Neural cell (in vitro differentiated cells): ENCODE results near the gene PARL. TPM values are rescaled to one million over a fixed set of nuclear protein-coding genes. Genes with fewer than 3 reads are reported as not detected.

Experiments used
- H2AFZ ChIP-seq: fragments of 200-600, 300-800 bp; sonication (generic), shearing (Covaris generic); 2 replicates; pipeline ENCODE4 v1.6.0; 2014; ENCODE audit warnings: low read depth, mild to moderate bottlenecking, antibody characterized with exemption, low read length, moderate library complexity
- H3F3A ChIP-seq: fragments of 200-600 bp; shearing (Covaris generic); 2 replicates; pipeline ENCODE4 v1.6.1; 2016; ENCODE audit warnings: mild to moderate bottlenecking, moderate library complexity, mixed read lengths, antibody characterized with exemption, low read length; ENCODE audit not compliant: insufficient read depth, poor library complexity, severe bottlenecking
- H3K27ac ChIP-seq: fragments of 200-600, 300-800 bp; sonication (generic), shearing (Covaris generic); 2 replicates; pipeline ENCODE4 v1.5.1; 2014; ENCODE audit warnings: mild to moderate bottlenecking, low read length, moderate library complexity
- H3K27me3 ChIP-seq: fragments of 300-800, 200-600 bp; sonication (generic), shearing (Covaris generic); 2 replicates; pipeline ENCODE4 v1.6.0; 2014; ENCODE audit warnings: mild to moderate bottlenecking, low read depth, low read length, moderate library complexity; ENCODE audit not compliant: insufficient read depth
- H3K36me3 ChIP-seq: fragments of 300-800, 200-600 bp; sonication (generic), shearing (Covaris generic); 2 replicates; pipeline ENCODE4 v1.5.1; 2014; ENCODE audit warnings: mild to moderate bottlenecking, antibody characterized with exemption, low read length, moderate library complexity; ENCODE audit not compliant: insufficient read depth
- H3K4me2 ChIP-seq: fragments of 300-800, 200-600 bp; sonication (generic), shearing (Covaris generic); 2 replicates; pipeline ENCODE4 v1.6.0; 2014; ENCODE audit warnings: mild to moderate bottlenecking, low read length
- H3K4me3 ChIP-seq: fragments of 300-800, 200-600 bp; sonication (generic), shearing (Covaris generic); 2 replicates; pipeline ENCODE4 v1.5.1; 2014; ENCODE audit warnings: mild to moderate bottlenecking, low read length, moderate library complexity
- H3K79me2 ChIP-seq: fragments of 200-600 bp; shearing (Covaris generic); replicated peaks from 2 replicates; pipeline ENCODE4 v1.6.0; 2014; ENCODE audit warnings: mild to moderate bottlenecking, low read length, moderate library complexity; ENCODE audit not compliant: insufficient read depth
- H3K9ac ChIP-seq: fragments of 300-800, 200-600 bp; sonication (generic), shearing (Covaris generic); 2 replicates; pipeline ENCODE4 v1.6.1; 2016; ENCODE audit warnings: mild to moderate bottlenecking, low read length, mixed read lengths
- H3K9me2 ChIP-seq: fragments of 200-600 bp; shearing (Covaris generic); 2 replicates; pipeline ENCODE4 v1.6.1; 2016; ENCODE audit warnings: mild to moderate bottlenecking, low read length, mixed read lengths; ENCODE audit not compliant: insufficient read depth
- H3K9me3 ChIP-seq: fragments of 200-600, 300-800 bp; sonication (generic), shearing (Covaris generic); 2 replicates; pipeline ENCODE4 v1.6.1; 2016; ENCODE audit warnings: mild to moderate bottlenecking, mixed run types, low read length, moderate library complexity, mixed read lengths
- H4K20me1 ChIP-seq: fragments of 200-600 bp; shearing (Covaris generic); 2 replicates; pipeline ENCODE4 v1.6.1; 2016; ENCODE audit warnings: mild to moderate bottlenecking, mixed run types; ENCODE audit not compliant: insufficient read depth
- EP300 ChIP-seq: fragments of 450-650 bp; conservative IDR thresholded peaks from 2 replicates; pipeline ENCODE4 v1.6.1; 2014; ENCODE audit warnings: antibody characterized with exemption, mild to moderate bottlenecking, moderate library complexity; ENCODE audit not compliant: poor library complexity, severe bottlenecking
- EZH2 ChIP-seq: fragments of 200-600, 300-800 bp; shearing (Covaris generic), sonication (generic); IDR thresholded peaks from 2 replicates; pipeline ENCODE4 v1.6.1; 2014; ENCODE audit warnings: antibody characterized with exemption, low read length, borderline replicate concordance, mild to moderate bottlenecking; ENCODE audit not compliant: insufficient read depth, poor library complexity, severe bottlenecking
- RAD21 ChIP-seq: fragments of 450-650 bp; conservative IDR thresholded peaks from 2 replicates; pipeline ENCODE4 v1.6.1; 2014; ENCODE audit warnings: antibody characterized with exemption, mild to moderate bottlenecking, moderate library complexity
- polyA plus RNA-seq: library from polyadenylated mRNA; depleted of rRNA; stranded (reverse); fragments of >200 nt; gene quantifications from 2 replicates; pipeline ENCODE4 v1.2.3, GENCODE V29; 2014
- TF ChIP-seq, protein P1 (sequence below): IDR thresholded peaks from 2 replicates; pipeline ENCODE4 v1.6.1; 2012; ENCODE audit warnings: borderline replicate concordance
- TF ChIP-seq, protein P2 (sequence below): fragments of 450-650 bp; IDR thresholded peaks from 2 replicates; pipeline ENCODE4 v1.5.1; 2014; ENCODE audit warnings: antibody characterized with exemption, mild to moderate bottlenecking, moderate library complexity; ENCODE audit not compliant: poor library complexity, severe bottlenecking

PARL gene
- polyA plus RNA-seq, 1 donor from 2014 or later = 59.2 TPM

DNA sequence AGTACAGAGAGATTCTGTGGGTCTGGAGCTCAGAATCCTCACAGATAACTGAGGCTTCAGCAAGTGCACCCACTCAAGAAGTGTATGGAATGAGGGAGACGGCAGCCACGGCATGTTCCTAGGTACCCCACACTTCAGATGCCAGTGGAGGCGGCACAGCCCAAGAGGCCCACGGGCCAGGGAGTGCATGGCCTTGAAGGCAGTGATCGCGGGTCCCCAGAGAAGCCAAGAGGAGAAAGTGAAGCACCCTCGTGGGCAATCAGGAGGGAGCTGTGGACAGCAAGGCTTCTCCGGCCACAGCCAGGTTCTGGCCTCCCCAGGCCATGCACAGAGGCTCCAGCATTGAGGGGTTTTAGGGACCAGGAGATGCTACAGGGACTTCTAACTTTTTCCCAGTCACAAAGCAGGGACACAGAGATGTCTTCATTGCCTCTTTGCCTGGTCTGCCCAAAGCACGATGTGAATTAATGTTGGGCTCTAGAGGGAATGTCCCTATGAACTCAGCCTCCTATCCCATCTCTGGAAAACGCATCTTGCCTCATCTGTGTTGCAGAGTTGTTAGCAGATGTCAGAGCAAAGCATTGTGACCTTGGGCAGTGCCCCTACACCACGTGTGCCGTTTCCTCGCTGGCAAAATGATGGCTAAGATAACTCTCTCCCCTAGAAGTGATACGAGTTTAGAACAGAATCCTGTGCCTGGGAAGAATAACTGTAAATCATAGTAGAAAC is 56.7 kb downstream of the PARL start:
- Histone ChIP-seq H3K36me3 (no peaks in the 10 kb centered on the region), H2AFZ (no peak overlapping the region), H3K4me3 (no peak overlapping the region), H3K27me3 (peaks cover 16% of the 10 kb centered on the region), H3K9ac (no peak overlapping the region), H3F3A (no peaks in the 10 kb centered on the region), H3K4me2 (no peak overlapping the region), H3K9me2 (no peaks in the 10 kb centered on the region), H3K79me2 (no peaks in the 10 kb centered on the region), H3K27ac (no peak overlapping the region), H3K9me3 (no peaks in the 10 kb centered on the region), H4K20me1 (no peaks in the 10 kb centered on the region)
- TF ChIP-seq, protein P1, sequence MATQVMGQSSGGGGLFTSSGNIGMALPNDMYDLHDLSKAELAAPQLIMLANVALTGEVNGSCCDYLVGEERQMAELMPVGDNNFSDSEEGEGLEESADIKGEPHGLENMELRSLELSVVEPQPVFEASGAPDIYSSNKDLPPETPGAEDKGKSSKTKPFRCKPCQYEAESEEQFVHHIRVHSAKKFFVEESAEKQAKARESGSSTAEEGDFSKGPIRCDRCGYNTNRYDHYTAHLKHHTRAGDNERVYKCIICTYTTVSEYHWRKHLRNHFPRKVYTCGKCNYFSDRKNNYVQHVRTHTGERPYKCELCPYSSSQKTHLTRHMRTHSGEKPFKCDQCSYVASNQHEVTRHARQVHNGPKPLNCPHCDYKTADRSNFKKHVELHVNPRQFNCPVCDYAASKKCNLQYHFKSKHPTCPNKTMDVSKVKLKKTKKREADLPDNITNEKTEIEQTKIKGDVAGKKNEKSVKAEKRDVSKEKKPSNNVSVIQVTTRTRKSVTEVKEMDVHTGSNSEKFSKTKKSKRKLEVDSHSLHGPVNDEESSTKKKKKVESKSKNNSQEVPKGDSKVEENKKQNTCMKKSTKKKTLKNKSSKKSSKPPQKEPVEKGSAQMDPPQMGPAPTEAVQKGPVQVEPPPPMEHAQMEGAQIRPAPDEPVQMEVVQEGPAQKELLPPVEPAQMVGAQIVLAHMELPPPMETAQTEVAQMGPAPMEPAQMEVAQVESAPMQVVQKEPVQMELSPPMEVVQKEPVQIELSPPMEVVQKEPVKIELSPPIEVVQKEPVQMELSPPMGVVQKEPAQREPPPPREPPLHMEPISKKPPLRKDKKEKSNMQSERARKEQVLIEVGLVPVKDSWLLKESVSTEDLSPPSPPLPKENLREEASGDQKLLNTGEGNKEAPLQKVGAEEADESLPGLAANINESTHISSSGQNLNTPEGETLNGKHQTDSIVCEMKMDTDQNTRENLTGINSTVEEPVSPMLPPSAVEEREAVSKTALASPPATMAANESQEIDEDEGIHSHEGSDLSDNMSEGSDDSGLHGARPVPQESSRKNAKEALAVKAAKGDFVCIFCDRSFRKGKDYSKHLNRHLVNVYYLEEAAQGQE = no peak
- TF ChIP-seq EP300 = no peak

DNA sequence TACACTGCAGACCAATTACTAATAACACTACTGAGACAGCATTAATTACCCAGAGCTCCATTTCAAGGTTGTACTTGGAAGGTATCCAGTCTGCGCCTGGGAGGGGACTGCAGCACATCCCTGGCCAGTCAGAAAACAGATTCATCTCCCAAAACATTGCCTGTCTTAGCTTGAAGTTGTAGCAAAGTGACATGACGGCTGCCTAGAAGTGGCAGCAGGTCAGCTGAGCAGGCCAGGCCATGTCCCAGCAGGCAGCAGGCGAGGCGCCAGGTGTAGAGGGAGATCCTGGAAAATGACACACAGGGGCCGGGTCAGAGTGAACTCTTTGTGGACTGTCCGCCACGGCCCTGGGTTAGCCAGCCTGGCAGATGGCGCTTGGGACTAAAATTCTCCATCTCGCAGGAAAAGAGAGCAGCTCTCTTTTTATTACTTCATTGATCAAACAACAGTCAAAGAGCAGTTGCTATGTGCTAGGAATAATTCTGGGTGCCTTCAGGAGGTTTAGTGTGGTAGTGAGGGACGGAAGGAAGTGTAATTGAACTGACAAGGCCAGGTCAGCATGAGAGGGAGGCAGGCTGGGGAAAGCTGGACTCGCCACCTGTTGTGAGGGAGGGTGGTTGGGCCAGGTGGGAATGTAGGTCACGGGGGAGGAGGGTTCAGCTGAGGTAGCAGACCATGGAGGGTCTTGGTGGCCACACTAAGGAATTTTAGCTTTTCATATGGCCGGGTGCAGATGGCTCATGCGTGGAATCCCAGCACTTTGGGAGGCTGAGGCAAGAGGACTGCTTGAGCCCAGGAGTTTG is 58.0 kb downstream of the PARL start:
- no peak overlapping the region for H3K9ac ChIP-seq
- no peak overlapping the region for H3K4me3 ChIP-seq
- peaks cover 16% of the 10 kb centered on the region for H3K27me3 ChIP-seq
- TF ChIP-seq EZH2 (no peak), RAD21 (no peak)
- TF ChIP-seq, protein P1 = no peak
- TF ChIP-seq, protein P2, sequence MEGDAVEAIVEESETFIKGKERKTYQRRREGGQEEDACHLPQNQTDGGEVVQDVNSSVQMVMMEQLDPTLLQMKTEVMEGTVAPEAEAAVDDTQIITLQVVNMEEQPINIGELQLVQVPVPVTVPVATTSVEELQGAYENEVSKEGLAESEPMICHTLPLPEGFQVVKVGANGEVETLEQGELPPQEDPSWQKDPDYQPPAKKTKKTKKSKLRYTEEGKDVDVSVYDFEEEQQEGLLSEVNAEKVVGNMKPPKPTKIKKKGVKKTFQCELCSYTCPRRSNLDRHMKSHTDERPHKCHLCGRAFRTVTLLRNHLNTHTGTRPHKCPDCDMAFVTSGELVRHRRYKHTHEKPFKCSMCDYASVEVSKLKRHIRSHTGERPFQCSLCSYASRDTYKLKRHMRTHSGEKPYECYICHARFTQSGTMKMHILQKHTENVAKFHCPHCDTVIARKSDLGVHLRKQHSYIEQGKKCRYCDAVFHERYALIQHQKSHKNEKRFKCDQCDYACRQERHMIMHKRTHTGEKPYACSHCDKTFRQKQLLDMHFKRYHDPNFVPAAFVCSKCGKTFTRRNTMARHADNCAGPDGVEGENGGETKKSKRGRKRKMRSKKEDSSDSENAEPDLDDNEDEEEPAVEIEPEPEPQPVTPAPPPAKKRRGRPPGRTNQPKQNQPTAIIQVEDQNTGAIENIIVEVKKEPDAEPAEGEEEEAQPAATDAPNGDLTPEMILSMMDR = no peak
- H4K20me1 ChIP-seq = no peaks in the 10 kb centered on the region
- H3K36me3 ChIP-seq = no peaks in the 10 kb centered on the region
- no peaks in the 10 kb centered on the region for H3K9me2 ChIP-seq
- no peaks in the 10 kb centered on the region for H3K9me3 ChIP-seq
- H3K4me2 ChIP-seq = no peak overlapping the region
- no peaks in the 10 kb centered on the region for H3F3A ChIP-seq
- no peaks in the 10 kb centered on the region for H3K79me2 ChIP-seq
- no peak overlapping the region for H3K27ac ChIP-seq
- no peak overlapping the region for H2AFZ ChIP-seq
